HG03575 (cell line): ENCODE data around the gene BNC2.

Experiments used
- ATAC-seq: cut with Tn5 transposase; IDR thresholded peaks from one replicate; pipeline ENCODE4 v1.9.1; 2021; ENCODE audit not compliant: unreplicated experiment, insufficient number of reproducible peaks, low FRiP score; ENCODE audit errors: extremely low read depth

The BNC2 gene

DNA sequence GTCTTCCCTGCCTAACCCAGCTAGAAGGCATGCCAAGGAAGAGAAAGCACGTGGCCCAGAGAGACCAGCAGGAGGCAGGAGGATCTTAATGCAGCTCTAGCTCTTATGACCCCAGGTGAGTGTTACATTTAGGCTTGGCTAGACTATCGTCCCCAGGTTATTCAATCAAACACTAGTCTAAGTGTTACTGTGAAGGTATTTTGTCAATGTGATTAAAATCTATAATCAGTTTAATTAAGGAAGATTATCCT is 483.7 kb downstream of the BNC2 start:
- ATAC-seq: no peak

DNA sequence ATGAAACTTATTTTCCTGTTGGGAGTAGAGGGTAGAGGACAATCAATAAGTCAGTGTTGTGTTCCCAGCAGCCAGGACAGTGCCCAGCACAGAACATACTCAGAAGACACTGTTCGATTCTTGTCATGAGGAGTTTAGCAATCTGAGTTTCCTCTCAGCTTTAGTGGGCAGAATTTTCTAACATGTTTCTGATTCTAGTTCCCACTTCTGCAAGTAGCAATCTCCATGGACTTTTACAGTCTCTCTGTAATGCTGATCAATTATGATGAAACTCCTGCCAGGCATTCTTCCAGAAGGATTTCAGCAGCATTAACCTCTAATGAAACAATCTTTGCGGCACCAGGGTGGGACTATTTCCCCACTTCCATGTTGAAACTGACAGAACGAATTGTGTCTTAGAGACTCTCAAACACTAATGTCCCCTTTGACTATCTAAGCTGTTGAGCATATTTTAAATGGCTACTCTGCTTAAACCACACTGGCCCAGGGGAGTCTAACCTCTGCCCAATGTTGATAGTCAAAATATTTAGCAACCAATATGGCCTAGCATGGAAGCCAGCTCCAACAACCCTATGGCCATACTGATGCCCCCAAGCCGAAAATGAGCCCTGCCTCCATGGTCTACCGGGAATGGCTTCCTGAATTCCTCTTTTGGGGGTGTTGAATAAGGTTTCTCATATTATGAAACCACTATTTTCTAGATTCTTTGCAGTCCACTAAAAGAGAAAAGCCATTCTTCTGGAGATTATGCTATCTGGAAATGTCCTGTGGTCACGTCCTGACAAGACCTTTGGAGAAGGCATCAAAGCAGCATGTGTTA is 484.3 kb downstream of the BNC2 start:
- ATAC-seq: no peak

DNA sequence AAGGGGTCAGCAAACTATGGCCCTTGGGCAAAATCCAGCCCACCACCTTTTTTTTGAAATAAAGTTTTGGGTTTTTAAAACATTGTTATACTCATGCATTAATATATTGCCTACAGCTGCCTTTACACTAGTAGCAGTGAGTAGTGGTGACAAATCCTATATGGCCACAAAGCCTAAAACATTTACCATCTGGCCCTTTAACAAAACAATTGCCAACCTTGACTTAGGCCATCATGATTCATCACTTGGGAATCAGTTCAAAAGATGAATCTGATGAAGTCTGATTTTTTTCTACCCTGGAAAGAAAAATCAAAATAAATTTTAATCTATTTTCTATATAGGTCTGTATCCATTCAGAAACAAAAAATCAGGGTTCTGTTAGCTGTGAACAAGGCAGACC is 484.9 kb downstream of the BNC2 start:
- ATAC-seq: no peak

DNA sequence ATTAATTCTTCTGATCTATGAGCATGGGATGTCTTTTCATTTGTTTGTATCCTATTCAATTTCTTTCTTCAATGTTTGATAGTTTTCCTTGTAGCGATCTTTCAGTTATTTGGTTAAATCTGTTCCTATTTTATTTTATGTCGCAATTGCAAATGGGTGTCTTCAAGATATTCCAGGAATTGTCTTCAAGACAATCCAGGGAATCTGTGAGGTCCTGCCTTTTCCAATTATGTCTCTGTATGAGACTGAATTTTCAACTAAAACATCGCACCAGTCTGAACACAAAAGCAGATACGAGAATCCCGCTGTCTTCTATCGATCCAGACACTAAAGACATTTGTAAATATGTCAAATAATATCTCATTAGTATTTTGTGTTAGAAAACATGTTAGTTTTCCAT is 485.5 kb downstream of the BNC2 start:
- ATAC-seq: no peak

DNA sequence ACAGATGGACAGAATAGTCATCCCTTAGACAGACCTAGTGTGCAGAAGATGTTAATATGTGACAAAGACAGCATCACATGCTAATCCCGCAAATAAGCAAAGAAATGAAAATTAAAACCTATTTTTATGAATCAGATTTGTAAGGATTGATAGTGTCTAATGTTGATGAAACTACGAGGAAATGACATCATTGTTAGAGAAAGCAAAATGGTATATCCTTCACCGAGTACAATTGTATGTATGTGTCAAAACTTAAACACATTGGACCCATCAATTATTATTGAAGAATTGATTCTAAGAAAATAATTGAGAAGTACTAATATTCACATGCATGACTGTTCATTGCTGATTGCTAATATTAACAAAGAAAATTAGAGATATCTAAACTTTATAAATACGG is 493.2 kb downstream of the BNC2 start:
- ATAC-seq: no peak

DNA sequence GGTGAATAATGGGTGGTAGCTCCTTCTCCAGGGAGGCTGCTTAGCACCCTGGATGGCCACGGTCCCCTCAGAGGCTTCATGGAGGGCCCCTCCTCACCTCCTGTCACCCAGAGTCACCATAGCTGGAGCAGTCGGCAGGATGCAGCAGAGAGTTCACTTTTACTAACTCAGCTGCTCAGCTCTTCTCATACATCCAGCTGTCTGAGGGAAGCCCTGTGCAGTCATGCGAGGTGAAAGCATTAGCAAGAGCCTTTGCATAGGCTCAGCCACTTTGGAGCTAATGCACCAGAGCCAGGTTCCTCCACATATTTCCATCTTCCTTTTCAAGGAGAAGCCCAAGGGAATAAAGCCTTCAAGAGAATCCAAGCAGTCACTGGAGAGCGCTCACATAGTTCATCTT is 499.2 kb downstream of the BNC2 start:
- ATAC-seq: no peak

DNA sequence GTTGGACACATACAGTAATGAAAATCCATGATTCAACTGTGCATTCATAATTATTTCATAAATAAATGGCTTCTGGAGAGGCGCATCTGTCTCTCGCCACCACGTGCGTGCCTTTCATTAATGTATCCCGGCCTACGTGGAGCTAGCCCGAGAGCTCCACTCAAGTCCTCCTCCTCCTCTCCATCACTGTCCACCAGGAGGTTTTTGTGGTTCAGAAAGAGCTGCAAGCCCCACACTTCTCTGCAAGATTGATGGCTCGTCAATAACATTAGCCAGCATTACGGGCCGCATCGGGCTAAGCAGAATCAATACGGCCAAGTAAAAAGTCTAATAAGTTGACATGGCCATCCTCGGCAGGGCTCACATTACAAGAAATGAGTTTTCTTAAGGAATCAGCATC is 499.8 kb downstream of the BNC2 start:
- no peak for ATAC-seq

DNA sequence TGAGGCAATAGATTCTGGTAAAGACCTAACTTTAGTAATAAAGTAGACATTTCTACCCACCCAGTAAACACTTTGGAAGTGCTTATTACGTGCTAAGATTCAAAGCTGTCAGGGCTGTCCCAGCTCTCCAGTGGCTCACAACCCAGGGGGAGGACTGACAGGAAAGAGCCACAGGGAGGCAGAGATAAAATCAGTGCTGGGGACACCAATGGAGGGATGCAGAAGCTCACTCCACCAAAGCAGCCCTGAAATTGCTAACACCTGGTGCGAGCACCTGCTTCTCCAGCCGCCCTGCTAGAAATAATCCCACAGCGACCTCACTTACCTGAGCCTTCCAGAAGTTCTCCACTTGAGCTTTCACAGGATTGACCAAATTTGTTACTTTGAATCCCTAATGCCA is 501.0 kb downstream of the BNC2 start:
- no peak for ATAC-seq

DNA sequence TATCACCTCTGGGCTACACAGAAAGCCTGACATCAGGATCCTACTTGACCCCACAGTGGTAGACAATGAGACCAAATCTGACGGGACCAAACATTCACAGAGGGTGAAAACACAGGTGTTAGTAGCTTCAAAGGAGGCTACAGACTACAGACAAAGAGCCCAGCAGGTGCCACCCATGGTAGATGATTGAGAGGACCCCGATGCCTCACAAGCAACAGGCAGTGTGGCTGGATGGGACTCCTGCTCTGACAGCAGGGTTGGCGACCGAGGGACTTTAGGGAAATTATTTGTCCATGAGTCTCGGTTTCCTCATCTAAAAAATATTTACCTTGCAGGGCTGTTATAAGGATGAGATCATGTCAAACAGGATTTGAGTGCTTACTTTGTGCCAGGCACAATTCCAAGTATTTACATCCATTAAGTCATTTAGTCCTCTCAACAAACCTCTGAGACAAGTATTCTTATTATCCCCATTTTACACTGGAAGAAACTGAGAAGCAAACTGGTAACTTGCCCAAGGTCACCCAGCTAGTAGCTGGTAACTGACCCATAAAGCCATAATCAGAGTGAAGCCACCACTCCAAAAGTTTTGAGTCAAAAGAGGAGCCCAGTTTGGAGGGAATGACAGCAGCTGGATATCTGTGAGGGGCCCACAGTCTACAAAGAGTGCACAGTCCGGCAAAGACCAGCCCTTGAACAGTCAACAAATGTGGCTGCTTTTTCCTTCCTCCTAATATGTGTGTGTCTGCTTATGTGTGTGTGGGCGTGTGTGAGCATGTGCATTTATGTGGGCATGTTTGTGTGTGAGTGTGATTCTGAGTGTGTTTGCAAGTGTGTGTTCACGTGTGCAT is 502.0 kb downstream of the BNC2 start:
- ATAC-seq: no peak

DNA sequence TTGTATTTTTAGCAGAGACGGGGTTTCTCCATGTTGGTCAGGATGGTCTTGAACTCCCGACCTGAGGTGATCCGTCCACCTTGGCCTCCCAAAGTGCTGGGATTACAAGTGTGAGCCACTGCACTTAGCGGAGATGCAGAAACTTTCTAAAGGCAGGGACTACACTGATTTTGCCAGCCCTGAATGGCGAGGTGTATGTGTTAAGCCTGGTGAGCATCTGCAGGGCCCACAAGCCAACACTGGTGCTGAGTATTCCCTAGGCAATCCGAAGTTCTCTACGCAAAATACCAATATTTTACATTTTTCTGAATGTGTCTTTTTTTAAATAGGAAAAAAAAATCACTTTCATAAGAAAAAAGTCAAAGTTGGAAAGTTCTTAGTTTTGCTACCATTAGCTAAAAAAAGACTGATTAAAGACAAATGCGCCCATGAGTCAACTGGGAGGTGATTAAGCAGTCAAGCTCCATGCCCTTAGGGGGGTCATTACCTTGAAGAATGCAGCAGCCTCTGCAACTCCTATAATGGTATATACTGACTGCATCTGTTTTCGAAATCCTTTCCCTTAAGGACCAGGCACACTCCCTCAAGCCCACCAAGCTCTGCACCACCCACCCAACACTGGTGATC is 502.8 kb downstream of the BNC2 start:
- ATAC-seq: no peak

DNA sequence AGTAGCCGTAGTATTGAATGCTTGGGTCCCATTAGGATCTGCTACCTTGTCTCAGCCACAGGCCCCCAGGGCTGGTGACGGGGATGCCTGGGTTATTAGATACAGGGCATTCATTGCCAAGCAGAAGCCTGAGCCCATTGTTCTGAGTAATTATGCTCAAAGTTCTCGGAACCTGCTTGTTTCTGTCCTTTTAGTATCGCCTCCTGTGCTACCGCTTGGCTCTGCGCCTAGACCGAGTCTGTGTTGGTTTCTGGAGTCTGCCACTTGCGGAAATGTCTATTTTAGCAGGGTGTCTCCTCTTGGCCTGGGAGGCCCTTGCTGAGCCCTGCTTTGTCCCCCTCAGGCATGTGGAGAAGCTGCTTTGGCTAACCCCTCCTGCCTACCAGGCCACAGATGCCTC is 506.1 kb downstream of the BNC2 start:
- ATAC-seq: no peak

DNA sequence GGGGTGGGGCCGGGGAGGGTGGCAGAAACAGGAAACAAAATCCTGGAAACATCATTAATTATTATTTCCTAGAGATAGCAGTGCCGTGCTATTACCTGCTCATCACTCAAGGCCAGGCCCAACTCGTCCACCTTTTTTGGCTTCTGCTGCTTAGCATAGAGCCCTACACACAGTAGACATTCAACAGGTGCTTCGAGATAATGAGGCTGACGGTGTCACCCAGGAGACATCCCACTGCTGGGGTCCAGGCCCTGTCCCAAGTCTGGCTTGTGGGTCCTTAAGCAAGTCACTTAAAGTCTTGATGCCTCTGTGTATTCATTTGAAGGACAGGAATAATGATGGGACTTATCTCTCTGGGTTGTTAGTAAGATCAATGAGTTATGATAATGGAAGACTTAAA is 506.6 kb downstream of the BNC2 start:
- ATAC-seq: no peak

DNA sequence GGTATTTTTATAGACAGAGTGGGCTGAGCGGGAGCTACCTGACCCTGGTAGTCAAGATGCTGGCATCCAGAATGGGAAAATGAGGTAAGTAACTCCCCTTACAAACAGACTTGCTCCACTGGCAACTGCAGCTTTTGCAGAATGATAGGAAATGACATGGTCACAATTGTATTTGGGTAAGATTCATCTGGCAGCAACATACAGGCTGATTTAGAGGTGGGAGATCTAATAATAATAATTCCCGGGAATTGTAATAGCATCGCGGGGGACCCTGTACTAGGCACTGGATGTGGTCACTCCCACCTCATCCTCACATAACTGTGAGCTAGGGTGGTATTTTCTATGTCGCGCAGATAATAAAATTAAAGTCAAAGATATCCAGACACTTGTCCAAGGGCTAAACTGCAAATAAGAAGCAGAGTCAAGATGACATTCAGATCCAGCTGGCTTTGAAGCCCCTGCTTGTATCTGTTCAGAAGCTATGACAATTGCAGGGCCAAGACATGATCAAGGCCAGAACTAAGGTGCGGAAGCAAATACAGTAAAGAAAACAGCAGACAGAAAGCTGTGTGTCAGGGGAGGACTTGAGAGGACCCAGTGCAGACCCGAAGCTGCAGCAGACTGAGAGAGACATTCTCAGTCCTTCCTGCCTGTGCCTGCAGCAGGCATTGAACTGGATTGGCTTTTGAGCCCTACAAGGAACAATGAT is 507.2 kb downstream of the BNC2 start:
- no peak for ATAC-seq

DNA sequence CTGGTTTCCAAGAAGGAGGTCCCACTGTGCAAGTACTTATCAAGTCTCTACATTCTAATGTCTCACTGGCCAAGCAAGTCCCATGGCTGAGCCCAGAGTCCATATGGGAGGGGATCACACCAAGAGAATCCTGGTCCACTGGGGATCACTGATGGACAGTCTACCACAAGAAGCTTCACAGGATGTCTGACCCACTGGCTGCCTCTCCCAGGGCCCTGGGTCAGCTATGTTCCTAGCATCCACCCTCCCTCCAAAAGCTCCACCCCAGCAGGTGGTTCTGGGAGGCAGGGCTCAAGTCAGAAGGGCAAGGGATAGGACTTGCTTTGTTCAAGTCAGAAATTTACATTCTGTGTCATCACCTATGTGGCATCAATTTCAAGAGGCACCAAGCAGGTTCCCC is 508.5 kb downstream of the BNC2 start:
- no peak for ATAC-seq

DNA sequence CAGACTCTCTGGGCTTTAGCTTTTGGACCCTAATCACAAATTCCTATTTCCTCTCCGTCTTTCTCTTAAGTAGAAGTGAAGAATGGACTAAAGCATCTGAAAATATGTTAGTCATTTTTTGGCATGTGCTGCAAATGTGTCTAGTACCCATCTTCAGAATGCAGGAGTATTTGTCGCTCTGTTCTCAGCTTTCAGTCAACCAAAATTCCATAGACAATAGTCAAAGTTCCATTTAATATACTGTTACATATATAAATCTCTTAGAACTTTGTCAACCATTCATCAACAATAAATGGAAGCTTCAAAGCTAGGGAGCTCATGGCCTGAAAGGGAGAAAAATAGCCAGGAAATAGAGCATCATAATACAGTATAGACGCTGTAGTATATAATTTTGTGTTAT is 509.4 kb downstream of the BNC2 start:
- ATAC-seq: no peak

DNA sequence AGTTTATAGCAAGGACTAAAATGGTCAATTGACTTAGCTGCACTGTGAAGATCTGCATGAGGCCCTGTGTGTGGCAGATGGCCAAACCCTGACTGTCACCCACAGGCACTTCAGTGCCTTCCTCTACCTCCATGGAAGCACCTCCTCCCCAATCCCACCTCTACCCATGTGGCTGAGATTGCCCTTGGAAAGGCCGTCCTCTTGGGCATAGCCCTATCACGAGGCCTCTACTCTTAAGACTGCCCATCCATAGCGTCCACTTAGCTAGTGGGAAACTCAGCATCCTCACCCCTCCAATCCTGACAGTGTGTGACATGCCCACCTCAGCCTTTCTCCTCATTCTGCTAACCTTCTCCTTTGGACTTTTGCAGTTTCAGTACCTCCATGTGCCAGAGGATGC is 510.2 kb downstream of the BNC2 start:
- ATAC-seq: no peak
